ENCODE data around the gene CHD9NB. TPM values are rescaled to one million over a fixed set of nuclear protein-coding genes. Genes with fewer than 3 reads are reported as not detected.

CHD9NB gene
- total and polyA plus RNA-seq, 2 of the 4 experiments (the other 2 are of a cell fraction) = 0.94 to 1.1 TPM

GRCh38 chr16:53098526-53099317 lies 46.0 kb upstream of the CHD9NB start:
- Histone ChIP-seq H3K4me2 (ENCODE audit: low read depth, low read length) (peak overlapping the region; percentile 67), H2BK15ac (ENCODE audit: low read depth, low read length) (peak overlapping the region; percentile 87; the same call in 1 of the 3 replicates), H3K14ac (replicated peaks; ENCODE audit: low read depth, low read length) (peak overlapping the region; percentile 84), H3K79me1 (ENCODE audit: low read depth in 1 of 2, low read length in 2 of 2) (peaks cover 8 to 52% of the 10 kb centered on the region in 2 experiments; a peak in 2 of 4 replicates), H2BK20ac (ENCODE audit: low read depth, low read length) (peak overlapping the region; percentile 75), H4K20me1 (ENCODE audit: insufficient read depth, low read length) (peaks cover 9% of the 10 kb centered on the region), H4K91ac (ENCODE audit: insufficient read depth, low read depth, low read length) (peak overlapping the region; percentile 78), H3K9me3 (ENCODE audit: control insufficient read depth, insufficient read depth, low read length) (no peaks in the 10 kb centered on the region), H3K23ac (ENCODE audit: low read depth, low read length) (peak overlapping the region; percentile 66), H2BK5ac (ENCODE audit: low read depth, low read length, poor library complexity, severe bottlenecking) (peak overlapping the region; percentile 79), H3K4me3 (ENCODE audit: insufficient read depth, low read depth, low read length) (no peak overlapping the region), H3K27me3 (ENCODE audit: control insufficient read depth, insufficient read depth, low read length) (no peaks in the 10 kb centered on the region), H2AK9ac (replicated peaks; ENCODE audit: low read depth, low read length, poor library complexity) (peak overlapping the region; percentile 86), H3K9ac (ENCODE audit: low read depth, low read length) (peak overlapping the region; percentile 64), H4K5ac (ENCODE audit: low read depth, low read length) (peak overlapping the region; percentile 44), H2AFZ (replicated peaks; ENCODE audit: low read length, poor library complexity) (peak overlapping the region; percentile 88), H3K27ac (ENCODE audit: insufficient read depth, low read length) (peak overlapping the region; percentile 91), H3K56ac (ENCODE audit: extremely low read depth, insufficient read depth, low read length) (peak overlapping the region; percentile 82), H3K18ac (ENCODE audit: low read depth, low read length) (peak overlapping the region; percentile 47), H3K36me3 (ENCODE audit: control insufficient read depth, insufficient read depth, low read length) (no peaks in the 10 kb centered on the region), H3K9me1 (ENCODE audit: insufficient read depth, low read length) (peaks cover 6% of the 10 kb centered on the region), H3K4me1 (ENCODE audit: control insufficient read depth, insufficient read depth, low read length) (peaks cover 12% of the 10 kb centered on the region), H2BK120ac (ENCODE audit: low read depth, low read length) (peak overlapping the region; percentile 76), H4K8ac (ENCODE audit: low read depth in 2 of 2, low read length in 2 of 2) (peak overlapping the region; percentile 79 to 93), H3K4ac (ENCODE audit: low read depth, low read length) (peak overlapping the region; percentile 92), H2AK5ac (ENCODE audit: low read depth, low read length) (peak overlapping the region; percentile 94)
- dilution Hi-C loops (cut with HindIII; ENCODE audit: low sequenced_read_pairs, unreplicated experiment) = no loop called here
- ATAC-seq (ENCODE audit: low read depth) (peak; percentile 78), DNase-seq (peak; percentile 96)
- WGBS, 2 experiments (ENCODE audit: extremely low coverage in 2 of 2, insufficient read length in 1 of 2) = 0% methylated on average over 5 of the region's 16 CpGs; no CpG with 5 or more reads in 1 of the 2 experiments
- no TSS peak for BruUV-seq (replicated peaks)
- in situ Hi-C loops (cut with MboI; ENCODE audit: low sequenced_read_pairs) = no loop called here
- POLR2A ChIA-PET (ENCODE audit: unreplicated experiment) = interaction anchor here (0.6 kb wide), 1 partner anchor 90 kb away, joined by 4 read pairs; no protein-coding TSS in a partner anchor
- intact Hi-C loops (cut with micrococcal nuclease) = loop anchor here (1.0 kb wide), 1 partner anchor 43 kb away; no protein-coding TSS in a partner anchor
- CTCF ChIA-PET = interaction anchor here (0.6 to 2.6 kb wide), 3 partner anchors 31 to 1134 kb away, joined by 4 to 13 read pairs (median 8); partner anchors contain the start of gene CHD9
- TF ChIP-seq, protein P1, sequence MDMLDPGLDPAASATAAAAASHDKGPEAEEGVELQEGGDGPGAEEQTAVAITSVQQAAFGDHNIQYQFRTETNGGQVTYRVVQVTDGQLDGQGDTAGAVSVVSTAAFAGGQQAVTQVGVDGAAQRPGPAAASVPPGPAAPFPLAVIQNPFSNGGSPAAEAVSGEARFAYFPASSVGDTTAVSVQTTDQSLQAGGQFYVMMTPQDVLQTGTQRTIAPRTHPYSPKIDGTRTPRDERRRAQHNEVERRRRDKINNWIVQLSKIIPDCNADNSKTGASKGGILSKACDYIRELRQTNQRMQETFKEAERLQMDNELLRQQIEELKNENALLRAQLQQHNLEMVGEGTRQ (IDR thresholded peaks at IDR 0.05; ENCODE audit: low read depth, low read length) = no peak
- peak; percentile 5 for TF ChIP-seq RCOR1 (IDR thresholded peaks at IDR 0.05; ENCODE audit: insufficient replicate concordance, low read length)
- no peak for TF ChIP-seq NFE2L2 (IDR thresholded peaks at IDR 0.05; ENCODE audit: low read depth, low read length)
- TF ChIP-seq ELK1 (IDR thresholded peaks at IDR 0.05; ENCODE audit: borderline replicate concordance, low read depth, low read length) = no peak
- TF ChIP-seq CTCF (conservative IDR thresholded peaks at IDR 0.05; ENCODE audit: low read depth, low read length) = no peak
- no peak for TF ChIP-seq CHD1 (IDR thresholded peaks at IDR 0.05; ENCODE audit: low read depth, low read length)
- no peak for TF ChIP-seq MXI1 (IDR thresholded peaks at IDR 0.05; ENCODE audit: borderline replicate concordance, low read depth, low read length)
- TF ChIP-seq MAFK (IDR thresholded peaks at IDR 0.05; ENCODE audit: low read depth, low read length) = no peak
- no peak; the same call in 1 of the 2 replicates for TF ChIP-seq RAD21 (IDR thresholded peaks at IDR 0.05; ENCODE audit: low read length)
- peak; percentile 80; the same call in 1 of the 2 replicates for TF ChIP-seq POLR2A (IDR thresholded peaks at IDR 0.05; ENCODE audit: low read depth, low read length)
- no peak; the same call in 1 of the 2 replicates for TF ChIP-seq SMC3 (IDR thresholded peaks at IDR 0.05; ENCODE audit: low read depth, low read length)
- no peak for TF ChIP-seq RFX5 (IDR thresholded peaks at IDR 0.05; ENCODE audit: low read depth, low read length)
- peak; percentile 34; the same call in 1 of the 2 replicates for TF ChIP-seq MAZ (IDR thresholded peaks at IDR 0.05; ENCODE audit: borderline replicate concordance, low read depth, low read length)

Data from IMR-90 (cell line).